Psoas muscle (tissue), 8 donors: ENCODE measurements around the gene CHRNA10. TPM values are rescaled to one million over a fixed set of nuclear protein-coding genes. Genes with fewer than 3 reads are reported as not detected.
A peak's percentile ranks its signal among the peaks of the same experiment; 100 is the strongest.

ENCODE experiments used
- ATAC-seq, 4 donors: fragments of 200-7000 bp; cut with Tn5 transposase; one replicate each; pipeline ENCODE4 v1.9.1; 2020; ENCODE audit warnings: moderate library complexity in 3 of 4, mild to moderate bottlenecking in 2 of 4
- DNase-seq, 2 donors: peaks; one replicate each; pipeline ENCODE4 v3.0.0-alpha.2; 2020
- H3K27ac ChIP-seq: fragments of 200-600 bp; one replicate; pipeline ENCODE4 v1.8.0; 2022
- H3K27me3 ChIP-seq, 3 donors: fragments of 200-600 bp in 1 of 3; one replicate each; pipeline versions ENCODE4 v1.6.1 to v1.8.0; 2013 to 2022; ENCODE audit warnings: low read length in 2 of 3, mild to moderate bottlenecking in 2 of 3, moderate library complexity in 1 of 3; ENCODE audit not compliant: insufficient read depth in 3 of 3
- H3K36me3 ChIP-seq, 2 donors: fragments of 200-600 bp in 1 of 2; one replicate each; pipeline versions ENCODE4 v1.6.1 to v1.8.0; 2013 to 2022; ENCODE audit warnings: low read depth in 1 of 2, mild to moderate bottlenecking in 1 of 2, moderate library complexity in 1 of 2; ENCODE audit not compliant: insufficient read depth in 1 of 2
- H3K4me1 ChIP-seq: fragments of 200-600 bp; one replicate; pipeline ENCODE4 v1.8.0; 2022
- H3K4me3 ChIP-seq: fragments of 200-600 bp; one replicate; pipeline ENCODE4 v1.8.0; 2022; ENCODE audit warnings: mild to moderate bottlenecking
- H3K9me3 ChIP-seq: fragments of 200-600 bp; one replicate; pipeline ENCODE4 v1.8.0; 2022
- CTCF ChIP-seq: fragments of 200-600 bp; IDR thresholded peaks from one replicate; pipeline ENCODE4 v1.8.0; 2022; ENCODE audit warnings: antibody characterized with exemption
- WGBS, 3 donors: extraction: QIAGEN DNeasy Blood & Tissue Kit; methylation state at CpG; one replicate each; pipeline versions ENCODE4 v1.1.6 to v1.1.7; 2013; 5-methylcytosine and 5-hydroxymethylcytosine counted together
- intact Hi-C, 2 donors: fragments of 100-400 bp; cut with DNase I; formaldehyde crosslinking; loops; one replicate each; pipeline versions ENCODE4 v1.11.0 to v1.14.2; 2022
- polyA plus RNA-seq, 3 donors: library from polyadenylated mRNA; stranded (reverse); fragments of 200-250 nt; gene quantifications; one replicate each; pipeline ENCODE4 v1.2.3, GENCODE V29; 2013
- total RNA-seq, 4 donors: library from RNA; stranded (reverse); fragmentation: NEBNext Ultra II Directional in 2 of 4; extraction: Animal tissue kit (Norgen Biotek cat#: 25700) in 2 of 4; gene quantifications; one replicate each; pipeline versions ENCODE4 v1.2.1 to v1.2.4, GENCODE V29; 2021 to 2023
- donor health status: healthy with polysubstance abuse.
- donor health status: DM: no; HTN: no; CAD: no; lungs with moderate emphysema.
- donor health status: Bipolar disorder and iron deficiency.
- donor health status: healthy.
- donor health status: DM: yes; HTN: yes; CAD: no.
- donor health status: DM: no; HTN: no; CAD: no.
- donor health status: DM: no; HTN: no; CAD: no.
- donor health status: DM: yes; HTN: yes; CAD: no.

CHRNA10 gene
- total and polyA plus RNA-seq, 7 donors, result 0.13 to 1.4 (median 0.63) TPM

- WGBS, 3 donors, result 90 to 91% (median 90%) methylated on average over 4 of the region's 4 CpGs
- no peak for TF ChIP-seq CTCF
- intact Hi-C loops, result no loop called here
- Histone ChIP-seq H3K4me3 (no peak overlapping the region), H3K27me3 (no peaks in the 10 kb centered on the region), H3K4me1 (no peaks in the 10 kb centered on the region), H3K27ac (no peak overlapping the region), H3K36me3 (no peaks in the 10 kb centered on the region), H3K9me3 (no peaks in the 10 kb centered on the region)
- ATAC-seq (no peak), DNase-seq (peak in 1 of 2 donors; percentile 5)
Observed at GRCh38 chr11:3631331-3631730, 39.9 kb downstream of the CHRNA10 start.

GRCh38 chr11:3627291-3627690 is 43.9 kb downstream of the CHRNA10 start:
- no peaks in the 10 kb centered on the region for H3K9me3 ChIP-seq
- DNase-seq (peak in 1 of 2 donors; percentile 10), ATAC-seq (peak in 2 of 4 donors; percentile 28 to 40)
- H3K4me3 ChIP-seq, result no peak overlapping the region
- WGBS, 3 donors, result 95 to 100% (median 96%) methylated on average over 1 of the region's 1 CpG
- intact Hi-C loops, result no loop called here
- no peaks in the 10 kb centered on the region for H3K27me3 ChIP-seq
- H3K36me3 ChIP-seq, result no peaks in the 10 kb centered on the region
- no peak for TF ChIP-seq CTCF
- H3K27ac ChIP-seq, result no peak overlapping the region
- H3K4me1 ChIP-seq, result no peaks in the 10 kb centered on the region

- Histone ChIP-seq H3K9me3 (no peaks in the 10 kb centered on the region), H3K4me3 (peak overlapping the region; percentile 2), H3K27me3 (no peaks in the 10 kb centered on the region), H3K4me1 (no peaks in the 10 kb centered on the region), H3K27ac (no peak overlapping the region), H3K36me3 (no peaks in the 10 kb centered on the region)
- ATAC-seq (peak in 1 of 4 donors; percentile 24), DNase-seq (peak; percentile 65 to 73)
- TF ChIP-seq CTCF, result no peak
- intact Hi-C loops, result no loop called here
- 83 to 85% (median 84%) methylated on average over 23 of the region's 23 CpGs for WGBS, 3 donors
Observed at GRCh38 chr11:3626250-3626960, 44.8 kb downstream of the CHRNA10 start.

- Histone ChIP-seq H3K4me1 (no peaks in the 10 kb centered on the region), H3K4me3 (no peak overlapping the region), H3K27me3 (no peaks in the 10 kb centered on the region), H3K9me3 (no peaks in the 10 kb centered on the region), H3K27ac (no peak overlapping the region), H3K36me3 (no peaks in the 10 kb centered on the region)
- no peak for TF ChIP-seq CTCF
- DNase-seq, result no peak
- peak in 1 of 4 donors; percentile 48 for ATAC-seq
- WGBS, 3 donors, result 59 to 69% (median 59%) methylated on average over 8 of the region's 8 CpGs
- intact Hi-C loops, result no loop called here
Observed at GRCh38 chr11:3623767-3624458, 47.3 kb downstream of the CHRNA10 start.
